Stimulated activated CD8-positive, alpha-beta memory T cell treated with anti-CD3 and anti-CD28 coated beads, Interleukin-2, amount 100 ng/mL, for 1 hour (primary cell): ENCODE results near the gene GOLGA1.
"Not testable (repeated sequence)": the region's sequence is repeated elsewhere in the genome, so short reads cannot be mapped to it uniquely, and the experiment has no call there.

ENCODE experiments used
- DNase-seq, 2 donors: peaks; one replicate each; pipeline ENCODE4 v3.0.0-alpha.2; 2020; ENCODE audit warnings: low read depth in 2 of 2

Gene GOLGA1

GRCh38 chr9:124941679-124942561, 1.0 kb upstream of the GOLGA1 start:
- DNase-seq = peak; percentile 31 to 43

DNA sequence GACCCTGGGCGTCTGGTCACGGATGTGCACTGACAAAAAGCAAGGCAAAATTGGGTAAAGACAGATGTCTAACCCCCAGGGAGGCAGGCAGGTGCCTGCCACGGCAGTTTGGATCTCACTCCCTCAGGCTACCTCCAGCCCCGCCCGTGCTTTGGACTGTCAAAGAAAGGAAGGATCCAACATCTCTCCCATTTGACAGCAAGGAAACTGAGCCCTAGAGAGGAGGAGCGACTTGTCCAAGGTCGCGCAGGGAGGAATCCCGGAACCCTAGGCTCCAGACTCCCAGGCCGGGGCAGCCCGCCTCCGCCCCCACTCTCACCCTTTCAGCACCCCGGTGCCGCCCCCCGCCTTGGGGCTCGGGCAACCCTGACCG, 376 bp downstream of the GOLGA1 start:
- no peak for DNase-seq

- no peak for DNase-seq
These were observed 939 bp downstream of the GOLGA1 start for GRCh38 chr9:124939944-124940343.

GRCh38 chr9:124934290-124934689, 6.6 kb downstream of the GOLGA1 start:
- no peak for DNase-seq

DNA sequence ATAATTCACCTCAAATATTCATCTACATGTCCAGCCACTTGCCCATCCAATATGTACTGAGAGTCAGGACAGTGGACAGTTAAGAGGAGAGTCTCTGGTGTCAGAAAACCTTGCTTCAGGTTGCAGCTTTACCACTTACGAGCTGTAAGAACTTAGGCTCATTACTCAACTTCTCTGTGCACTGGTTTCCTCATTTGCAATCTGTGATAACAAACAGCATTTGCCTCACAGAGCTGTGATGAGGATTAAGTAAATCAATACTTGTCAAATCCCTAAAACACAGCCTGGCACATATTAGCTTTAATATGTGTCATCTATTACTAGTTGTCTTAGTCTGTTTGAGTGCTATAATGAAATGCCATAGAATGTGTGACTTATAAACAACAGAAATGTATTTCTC, 8.6 kb downstream of the GOLGA1 start:
- no peak for DNase-seq

DNA sequence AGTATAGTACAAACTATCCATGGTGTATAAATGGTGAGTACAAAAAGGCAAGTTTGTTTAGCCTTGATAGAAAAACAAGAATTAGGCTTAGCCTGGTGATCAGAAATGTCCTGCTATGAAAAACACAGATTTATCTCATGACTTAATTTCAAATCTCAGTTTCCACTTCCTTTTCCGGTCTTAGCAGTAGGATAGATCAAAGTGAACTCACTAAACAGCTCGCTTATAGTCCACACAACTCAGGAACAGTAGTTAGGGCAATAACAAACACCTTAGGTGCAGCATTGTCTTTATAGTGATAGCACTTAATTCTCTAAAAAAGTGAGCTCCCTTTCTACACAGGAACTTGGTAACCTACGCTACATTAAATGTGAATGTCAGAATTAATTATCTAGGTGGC, 11.4 kb downstream of the GOLGA1 start:
- DNase-seq = no peak

DNA sequence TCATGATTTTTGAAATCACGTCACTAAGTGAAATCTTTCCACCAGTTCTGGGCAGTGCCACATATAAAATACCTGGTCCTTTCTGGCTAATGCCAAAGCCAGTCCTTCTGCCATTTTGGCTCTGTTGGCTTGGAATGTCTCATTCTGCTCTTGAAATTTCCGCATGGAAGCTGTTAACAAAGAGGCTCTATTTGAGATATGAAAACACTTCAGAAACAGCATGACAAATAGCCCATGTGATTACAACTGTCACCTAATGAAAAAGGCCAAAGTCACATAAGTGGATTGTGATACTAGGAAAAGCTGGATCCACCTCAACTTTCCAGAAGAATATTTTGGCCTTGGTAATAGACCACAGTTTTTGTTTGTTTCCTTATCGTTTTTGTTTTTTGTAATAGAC, 12.8 kb downstream of the GOLGA1 start:
- DNase-seq = no peak

DNA sequence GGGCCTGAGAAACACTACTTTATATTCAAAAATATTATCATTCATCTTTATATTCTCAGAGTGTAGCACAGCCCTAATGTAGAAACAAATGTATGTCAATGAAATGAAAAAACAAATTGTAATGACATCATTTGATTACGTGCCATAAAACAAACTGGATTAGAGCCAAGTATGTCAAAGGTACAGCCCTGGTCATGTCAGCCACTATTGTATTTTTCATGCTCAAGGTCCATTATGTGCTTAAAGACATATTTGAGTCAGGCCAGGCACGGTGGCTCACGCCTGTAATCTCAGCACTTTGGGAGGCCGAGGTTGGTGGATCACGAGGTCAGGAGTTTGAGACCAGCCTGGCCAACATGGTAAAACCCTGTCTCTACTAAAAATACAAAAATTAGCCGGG, 20.5 kb downstream of the GOLGA1 start:
- not testable (repeated sequence) for DNase-seq

- DNase-seq = no peak
These were observed 26.0 kb downstream of the GOLGA1 start for GRCh38 chr9:124914753-124915405.

- no peak for DNase-seq
These were observed 27.5 kb downstream of the GOLGA1 start for GRCh38 chr9:124913378-124913777.

- no peak for DNase-seq
These were observed 29.1 kb downstream of the GOLGA1 start for GRCh38 chr9:124911766-124912165.

DNA sequence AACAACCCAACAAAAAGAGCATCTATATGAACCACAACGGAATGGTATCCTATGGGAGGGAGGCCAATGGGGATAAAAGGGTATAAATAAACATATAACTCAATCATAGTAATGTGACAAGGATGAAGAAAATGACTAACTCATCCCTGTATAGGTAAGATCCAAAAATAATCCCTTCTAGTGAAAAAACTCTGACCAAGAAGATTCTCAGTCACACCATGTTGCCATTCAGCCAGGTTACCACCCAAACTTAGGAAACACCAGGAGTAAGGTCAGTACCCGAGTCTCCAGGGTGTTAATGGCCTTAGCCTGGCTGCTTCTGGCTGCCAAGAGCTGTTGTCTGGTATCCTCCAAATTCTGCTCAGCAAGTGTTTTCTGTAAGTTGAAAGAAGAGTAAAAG, 32.8 kb downstream of the GOLGA1 start:
- no peak for DNase-seq

GRCh38 chr9:124906966-124907365, 33.9 kb downstream of the GOLGA1 start:
- no peak for DNase-seq

DNA sequence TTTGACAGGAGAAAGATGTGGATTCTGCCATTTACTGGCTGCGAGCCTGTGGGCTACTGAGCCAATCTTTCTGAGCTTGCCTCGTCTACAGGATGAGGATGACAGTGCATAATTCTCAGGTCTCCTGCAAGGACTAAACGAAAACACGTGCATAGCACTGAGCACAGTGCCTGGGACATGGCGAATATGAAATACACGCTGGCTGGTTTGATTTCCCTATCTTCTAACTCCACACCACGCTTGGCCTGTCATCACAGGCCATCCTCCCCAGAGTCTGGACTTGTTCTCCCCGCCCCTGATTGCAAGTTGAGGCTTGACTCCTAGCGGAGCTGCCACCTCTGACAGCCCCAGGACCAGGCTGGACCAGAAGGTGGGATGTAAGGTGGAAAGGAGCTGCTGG, 41.0 kb downstream of the GOLGA1 start:
- no peak for DNase-seq

- DNase-seq = no peak
These were observed 43.1 kb downstream of the GOLGA1 start for GRCh38 chr9:124897570-124898460.

DNA sequence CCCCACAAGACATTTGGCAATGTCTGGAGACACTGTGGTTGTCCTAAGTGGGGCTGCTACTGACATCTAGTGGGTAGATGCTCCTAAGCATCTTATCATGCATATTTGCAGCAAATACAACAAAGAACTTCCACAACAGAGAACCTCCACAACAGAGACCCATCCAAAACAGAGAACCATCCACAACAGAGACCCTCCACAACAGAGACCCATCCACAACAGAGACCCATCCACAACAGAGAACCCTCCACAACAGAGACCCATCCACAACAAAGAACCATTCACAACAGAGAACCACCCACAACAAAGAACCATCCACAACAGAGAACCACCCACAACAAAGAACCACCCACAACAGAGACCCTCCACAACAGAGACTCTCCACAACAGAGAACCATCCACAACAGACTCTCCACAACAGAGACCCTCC, 46.1 kb downstream of the GOLGA1 start:
- DNase-seq = no peak

- no peak for DNase-seq
These were observed 46.7 kb downstream of the GOLGA1 start for GRCh38 chr9:124894035-124894740.

DNA sequence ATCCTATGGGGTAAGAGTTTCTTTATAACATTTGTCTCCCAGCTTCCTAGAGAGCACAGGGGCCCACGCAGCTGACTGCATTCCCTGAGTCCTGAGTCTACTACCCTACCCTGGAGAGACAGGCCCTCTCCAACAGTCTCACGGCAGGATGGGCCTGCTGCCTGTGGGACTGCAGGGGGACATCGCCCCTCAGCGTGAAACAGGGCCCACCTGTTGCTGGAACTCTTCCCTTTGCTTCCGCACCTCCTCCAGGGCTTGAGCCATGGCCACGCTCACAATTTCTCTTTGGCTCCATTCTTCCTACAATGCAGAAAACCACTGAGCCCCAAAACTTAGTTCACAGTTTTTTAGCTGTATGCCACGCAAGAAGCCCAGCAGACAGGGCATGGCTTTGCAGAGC, 50.7 kb downstream of the GOLGA1 start:
- DNase-seq = no peak

GRCh38 chr9:124889006-124889405, 51.9 kb downstream of the GOLGA1 start:
- no peak for DNase-seq

GRCh38 chr9:124887832-124888231, 53.1 kb downstream of the GOLGA1 start:
- DNase-seq = no peak

DNA sequence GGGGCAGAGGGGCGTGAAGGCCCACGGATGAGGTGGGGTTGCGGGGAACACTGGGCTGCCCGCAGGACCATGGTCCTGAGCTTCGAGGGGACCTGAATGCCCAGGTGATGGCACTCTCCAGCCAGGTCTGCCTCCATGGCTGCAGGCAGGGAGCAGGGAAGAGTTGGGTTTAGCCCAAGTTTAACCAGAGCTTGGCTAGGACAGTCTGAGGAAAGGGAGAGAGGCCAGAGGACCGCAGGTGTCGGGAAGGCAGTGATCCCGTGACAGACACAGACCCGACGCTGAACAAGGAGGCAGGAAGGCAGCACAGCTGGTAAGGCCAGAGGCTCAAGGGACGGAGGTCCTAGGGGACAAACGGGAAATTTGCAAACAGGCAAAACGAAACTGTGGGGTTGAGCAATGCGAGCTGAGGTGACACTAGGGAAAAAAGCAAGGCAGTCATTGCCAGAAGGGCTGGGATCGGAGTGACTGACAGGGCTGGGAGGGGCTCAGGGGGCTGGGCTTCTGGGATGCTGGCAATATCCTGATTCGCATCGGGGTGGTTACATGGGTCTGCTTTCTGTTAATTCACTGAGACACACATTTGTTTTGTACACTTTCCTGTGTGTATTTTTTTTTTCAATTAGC, 53.9 kb downstream of the GOLGA1 start:
- no peak for DNase-seq
